Tibial nerve (tissue), 4 donors: ENCODE results near the gene GSPT1.
"Not testable (repeated sequence)": the region's sequence is repeated elsewhere in the genome, so short reads cannot be mapped to it uniquely, and the experiment has no call there.

Experiments
- CTCF ChIP-seq, 5 experiments: fragments of 200-600 bp in 3 of 5; fragments of 450-650 bp in 2 of 5; sonication (generic) in 3 of 5; IDR thresholded peaks; one replicate each; pipeline ENCODE4 v1.5.1; 2016 to 2019; ENCODE audit warnings: antibody characterized with exemption in 5 of 5, mild to moderate bottlenecking in 3 of 5, moderate library complexity in 2 of 5
- EP300 ChIP-seq, 2 donors: sonication (generic); formaldehyde crosslinking; IDR thresholded peaks; one replicate each; pipeline ENCODE4 v1.6.1; 2017; ENCODE audit warnings: antibody characterized with exemption in 2 of 2, mild to moderate bottlenecking in 1 of 2
- POLR2A ChIP-seq, 2 donors: fragments of 450-650 bp; IDR thresholded peaks; one replicate each; pipeline ENCODE4 v1.6.1; 2017; ENCODE audit warnings: antibody characterized with exemption in 2 of 2, mild to moderate bottlenecking in 2 of 2, moderate library complexity in 2 of 2

GRCh38 chr16:11962978-11963377, 47.2 kb upstream of the GSPT1 start:
- TF ChIP-seq POLR2A, CTCF, EP300 (IDR thresholded peaks at IDR 0.05): not testable (repeated sequence)
